Stomach smooth muscle (tissue), 2 donors: ENCODE measurements around the gene MVD.

Experiments used
- H3K27ac ChIP-seq: one replicate; pipeline ENCODE4 v1.7.0; 2013; ENCODE audit warnings: mild to moderate bottlenecking, low read length, inconsistent platforms
- H3K27me3 ChIP-seq, 2 donors: one replicate each; pipeline ENCODE4 v1.7.0; 2013; ENCODE audit warnings: low read length in 2 of 2; ENCODE audit not compliant: insufficient read depth in 2 of 2, control insufficient read depth in 1 of 2
- H3K36me3 ChIP-seq, 2 donors: one replicate each; pipeline ENCODE4 v1.7.0; 2013; ENCODE audit warnings: low read length in 2 of 2; ENCODE audit not compliant: control insufficient read depth in 2 of 2, insufficient read depth in 2 of 2
- H3K4me1 ChIP-seq: one replicate; pipeline ENCODE4 v1.7.0; 2013; ENCODE audit warnings: low read length; ENCODE audit not compliant: control insufficient read depth, insufficient read depth
- H3K4me3 ChIP-seq, 2 donors: one replicate each; pipeline ENCODE4 v1.7.0; 2013; ENCODE audit warnings: low read length in 2 of 2
- H3K9ac ChIP-seq, 2 donors: one replicate each; pipeline ENCODE4 v1.7.0; 2013; ENCODE audit warnings: low read length in 2 of 2, mild to moderate bottlenecking in 1 of 2
- H3K9me3 ChIP-seq, 2 donors: one replicate each; pipeline ENCODE4 v1.7.0; 2013; ENCODE audit warnings: low read length in 2 of 2; ENCODE audit not compliant: control insufficient read depth in 2 of 2
- donor health status: healthy.
- donor health status: Pancreatic carcinoma.

MVD gene, protein sequence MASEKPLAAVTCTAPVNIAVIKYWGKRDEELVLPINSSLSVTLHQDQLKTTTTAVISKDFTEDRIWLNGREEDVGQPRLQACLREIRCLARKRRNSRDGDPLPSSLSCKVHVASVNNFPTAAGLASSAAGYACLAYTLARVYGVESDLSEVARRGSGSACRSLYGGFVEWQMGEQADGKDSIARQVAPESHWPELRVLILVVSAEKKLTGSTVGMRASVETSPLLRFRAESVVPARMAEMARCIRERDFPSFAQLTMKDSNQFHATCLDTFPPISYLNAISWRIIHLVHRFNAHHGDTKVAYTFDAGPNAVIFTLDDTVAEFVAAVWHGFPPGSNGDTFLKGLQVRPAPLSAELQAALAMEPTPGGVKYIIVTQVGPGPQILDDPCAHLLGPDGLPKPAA

DNA sequence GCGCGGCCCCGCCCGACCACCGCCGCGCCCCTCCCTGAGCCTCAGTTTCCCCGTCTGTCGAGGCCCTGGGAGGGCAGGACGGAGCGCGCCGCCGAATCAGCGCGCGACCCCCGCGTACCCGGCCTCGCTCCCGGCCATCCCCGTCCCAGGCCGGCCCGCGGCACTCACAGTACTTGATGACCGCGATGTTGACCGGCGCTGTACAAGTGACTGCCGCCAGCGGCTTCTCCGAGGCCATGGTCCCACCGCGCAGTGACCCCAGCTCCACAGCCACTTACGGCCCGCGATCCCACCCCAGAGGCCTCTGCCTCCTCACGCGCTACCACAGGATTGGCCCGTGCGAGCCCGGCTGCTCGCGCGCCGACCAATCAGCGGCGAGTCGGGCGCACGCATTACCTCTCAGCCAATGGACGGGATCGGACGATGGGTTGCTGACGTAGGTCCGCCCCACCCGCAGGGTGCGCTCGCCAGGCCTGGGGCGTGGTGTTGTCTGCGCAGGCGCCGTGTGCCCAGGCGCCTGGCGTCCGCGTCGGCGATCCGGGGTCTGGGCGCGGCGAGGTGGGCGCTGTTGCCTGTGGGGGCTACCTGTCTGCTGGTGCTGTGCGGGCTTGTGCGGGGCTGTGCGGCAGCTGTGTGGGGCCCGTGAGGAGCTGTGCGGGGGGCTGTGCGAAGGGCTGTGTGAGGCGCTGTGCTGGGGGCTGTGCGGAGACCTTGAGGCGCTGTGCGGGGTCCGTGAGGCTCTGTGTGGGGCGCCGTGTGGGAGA, at the start of gene MVD:
MVD (minus strand) TSS at position 249 of the 764 bp plus-strand sequence; CDS start at position 238, 11 bp downstream.
- Histone ChIP-seq H3K9ac (peak within 1 kb of the TSS; percentile 81 to 86), H3K27me3 (no peaks in the 10 kb centered on the region), H3K4me3 (peak within 1 kb of the TSS; percentile 85 to 89), H3K4me1 (peaks cover 10% of the 10 kb centered on the region), H3K36me3 (peaks cover 0 to 2% of the 10 kb centered on the region in 2 donors), H3K27ac (peak within 1 kb of the TSS; percentile 46), H3K9me3 (no peaks in the 10 kb centered on the region)

DNA sequence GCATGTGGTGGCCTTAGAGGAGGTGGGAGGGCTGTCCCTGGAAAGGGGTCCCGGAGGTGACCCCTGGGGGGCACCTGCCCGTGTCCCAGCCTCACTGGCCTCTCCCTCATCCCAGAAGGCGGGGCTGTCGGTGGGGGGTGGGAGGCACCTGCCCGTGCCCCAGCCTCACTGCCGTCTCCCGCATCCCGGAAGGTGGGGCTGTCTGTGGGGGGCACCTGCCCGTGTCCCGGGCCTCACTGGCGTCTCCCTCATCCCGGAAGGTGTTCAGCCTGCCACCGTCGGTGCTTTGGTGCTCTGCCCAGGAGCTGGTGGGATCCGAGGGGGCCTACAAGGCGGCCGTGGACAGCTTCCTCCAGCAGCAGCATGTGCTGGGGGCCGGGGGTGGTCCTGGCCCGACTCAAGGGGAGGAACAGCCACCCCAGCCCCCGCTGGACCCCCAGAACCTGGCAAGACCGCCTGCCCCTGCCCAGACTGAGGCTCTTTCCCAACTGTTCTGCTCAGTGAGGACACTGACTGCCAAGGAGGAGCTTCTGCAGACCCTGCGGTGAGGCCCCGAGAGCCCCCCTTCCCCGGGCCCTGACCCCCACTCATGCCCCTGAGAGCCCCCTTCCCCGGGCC, 49.6 kb upstream of the MVD start:
- Histone ChIP-seq H3K9ac (no peak overlapping the region), H3K9me3 (no peaks in the 10 kb centered on the region), H3K27me3 (no peaks in the 10 kb centered on the region), H3K4me1 (peaks cover 2% of the 10 kb centered on the region), H3K27ac (no peak overlapping the region), H3K4me3 (no peak overlapping the region), H3K36me3 (peaks cover 26 to 34% of the 10 kb centered on the region in 2 donors)

DNA sequence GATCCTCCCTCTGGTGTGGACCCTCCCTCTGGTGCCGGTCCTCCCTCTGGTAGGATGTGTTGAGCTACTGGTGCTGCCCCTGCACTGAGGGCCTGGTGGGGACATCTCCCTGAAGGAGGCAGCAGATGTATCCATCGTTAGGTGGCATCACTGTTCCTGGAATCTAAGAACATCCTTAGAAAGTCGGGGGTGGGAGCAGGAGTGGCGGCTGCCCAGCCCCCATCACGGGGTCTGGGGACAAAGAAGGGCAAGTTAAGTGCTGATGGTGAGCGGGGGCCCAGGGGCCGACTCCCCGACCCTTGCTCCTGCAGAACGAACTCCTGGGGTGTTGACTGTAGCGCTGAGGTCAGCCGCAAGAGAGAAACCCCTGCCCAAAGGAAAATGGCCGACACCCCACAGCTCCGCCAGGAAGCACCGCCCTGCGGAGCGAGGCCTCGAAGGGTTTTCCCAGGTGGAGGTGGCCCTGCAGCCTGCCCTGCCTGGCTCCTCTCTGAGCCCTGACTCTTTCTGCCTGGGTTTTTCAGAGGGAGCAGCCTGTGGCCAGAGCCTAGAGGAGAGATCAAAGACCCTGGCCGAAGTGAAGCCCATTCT, 49.0 kb upstream of the MVD start:
- no peak overlapping the region for H3K27ac ChIP-seq

DNA sequence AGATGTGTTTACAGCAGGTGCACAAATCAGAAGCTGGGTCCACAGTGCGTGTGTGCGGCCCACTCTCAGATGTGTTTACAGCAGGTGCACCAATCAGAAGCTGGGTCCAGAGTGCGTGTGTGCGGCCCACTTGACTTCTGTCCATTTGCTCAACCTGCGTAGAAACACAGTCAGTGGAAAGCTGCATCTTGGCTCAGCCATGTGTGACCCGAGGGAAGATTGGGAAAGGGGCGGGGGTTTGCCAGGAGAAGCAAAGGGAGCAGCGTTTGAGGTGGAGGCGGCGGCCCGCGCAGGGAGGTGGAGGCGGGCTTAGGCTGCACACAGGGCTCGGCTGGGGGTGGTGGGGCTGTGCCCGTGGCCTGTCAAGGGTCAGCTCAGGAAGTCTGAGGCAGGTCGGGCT, 47.7 kb upstream of the MVD start:
- Histone ChIP-seq H3K9ac (no peak overlapping the region), H3K4me1 (peaks cover 12% of the 10 kb centered on the region), H3K9me3 (no peaks in the 10 kb centered on the region), H3K27me3 (no peaks in the 10 kb centered on the region), H3K27ac (no peak overlapping the region), H3K4me3 (no peak overlapping the region), H3K36me3 (peaks cover 9 to 18% of the 10 kb centered on the region in 2 donors)

More for the DNA sequence above, 49.0 kb upstream of the MVD start:
- Histone ChIP-seq H3K4me3 (no peak overlapping the region), H3K9me3 (no peaks in the 10 kb centered on the region), H3K27me3 (no peaks in the 10 kb centered on the region), H3K36me3 (peaks cover 20 to 29% of the 10 kb centered on the region in 2 donors), H3K9ac (no peak overlapping the region), H3K4me1 (peaks cover 8% of the 10 kb centered on the region)

DNA sequence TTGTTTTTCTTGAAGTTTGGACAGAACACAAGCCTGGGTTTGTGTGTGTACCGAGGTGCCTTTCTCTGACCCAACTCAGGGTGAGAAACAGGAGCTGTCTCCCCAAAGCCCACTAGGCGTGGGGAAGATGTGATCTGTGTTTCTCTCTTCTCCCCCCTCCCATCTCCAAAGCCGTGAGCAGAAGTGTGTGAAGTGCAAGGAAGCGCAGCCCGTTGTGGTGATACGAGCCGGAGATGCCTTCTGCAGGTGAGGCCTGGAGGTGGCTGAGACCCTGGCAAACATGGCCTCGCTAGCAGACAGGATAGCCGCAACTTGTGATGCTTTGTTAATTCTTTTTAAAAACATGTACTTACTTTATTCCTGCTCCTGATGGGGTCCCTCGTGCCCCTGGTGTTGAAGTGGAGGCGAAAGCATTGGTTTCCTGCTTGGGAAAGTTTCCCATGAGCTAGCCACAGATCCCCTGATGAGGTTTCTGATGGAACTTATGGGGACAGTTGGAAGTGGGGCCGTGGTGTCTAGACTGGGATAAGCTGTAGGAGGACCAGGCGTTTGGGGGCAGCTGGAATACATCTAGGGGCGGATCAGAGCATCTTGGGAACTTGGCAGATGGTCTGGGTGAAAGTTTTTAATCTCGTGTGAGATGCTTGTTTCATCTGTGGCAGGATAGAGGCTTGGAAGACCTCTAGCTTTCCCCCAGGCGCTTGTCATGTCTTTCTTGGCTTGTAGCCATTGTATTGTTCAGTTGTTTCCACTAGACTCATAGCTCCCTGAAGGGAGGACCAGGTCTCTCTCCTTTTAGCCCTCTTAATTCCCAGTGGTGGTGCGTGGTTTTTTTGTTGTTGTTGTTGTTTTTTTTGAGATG, 44.3 kb upstream of the MVD start:
- Histone ChIP-seq H3K27ac (peak overlapping the region; percentile 70), H3K27me3 (no peaks in the 10 kb centered on the region), H3K4me3 (peak overlapping the region; percentile 97), H3K9ac (peak overlapping the region; percentile 84 to 95), H3K4me1 (peaks cover 26% of the 10 kb centered on the region), H3K36me3 (peaks cover 0 to 4% of the 10 kb centered on the region in 2 donors), H3K9me3 (no peaks in the 10 kb centered on the region)

DNA sequence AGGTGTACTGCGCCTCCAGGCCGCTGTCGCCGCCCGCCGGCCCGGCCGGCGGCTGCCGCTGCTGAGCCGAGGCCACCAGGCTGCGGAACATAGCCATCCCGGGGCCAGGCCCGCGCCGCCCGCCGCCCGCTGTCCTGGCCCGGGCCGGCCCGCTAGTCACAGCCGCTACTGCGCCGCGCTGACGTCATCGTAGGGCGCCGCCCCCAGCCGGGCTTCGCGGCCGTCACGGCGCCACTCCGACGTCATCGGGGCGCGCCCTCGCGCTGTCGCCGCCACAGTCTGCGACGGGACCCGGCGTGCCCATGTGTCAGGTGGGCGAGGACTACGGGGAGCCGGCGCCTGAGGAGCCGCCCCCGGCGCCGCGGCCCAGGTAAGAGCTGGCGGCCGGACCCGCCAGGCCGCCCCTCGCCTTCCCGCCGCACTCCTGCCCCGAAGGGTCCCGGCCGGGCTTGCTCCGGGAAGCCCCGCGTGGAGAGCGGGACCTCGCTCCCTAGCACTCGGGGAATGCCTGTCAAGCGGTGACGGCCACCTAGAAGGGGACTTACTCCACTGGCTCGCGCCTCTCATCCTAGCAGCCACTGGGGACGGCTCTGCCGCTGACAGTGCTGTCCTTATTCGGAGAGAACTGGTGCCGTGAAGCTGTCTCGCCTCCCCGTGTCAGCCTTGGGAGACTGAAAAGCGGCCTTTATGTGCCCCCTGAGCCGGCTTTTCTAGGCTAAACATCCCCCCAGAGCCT, 43.5 kb upstream of the MVD start, which contains the start of the genes CTU2 and RNF166:
CTU2 (plus strand) TSS at position 275 of the 736 bp plus-strand sequence; CDS start at position 303, 28 bp downstream.
RNF166 (minus strand) TSS at position 180 of the 736 bp plus-strand sequence; CDS start at position 97, 83 bp downstream.
- peak within 1 kb of the TSS; percentile 97 for H3K4me3 ChIP-seq
- no peaks in the 10 kb centered on the region for H3K27me3 ChIP-seq
- H3K36me3 ChIP-seq: peaks cover 0 to 4% of the 10 kb centered on the region in 2 donors
- no peaks in the 10 kb centered on the region for H3K9me3 ChIP-seq
- peak within 1 kb of the TSS; percentile 86 to 95 for H3K9ac ChIP-seq
- H3K27ac ChIP-seq: peak within 1 kb of the TSS; percentile 70
- H3K4me1 ChIP-seq: peaks cover 27% of the 10 kb centered on the region

DNA sequence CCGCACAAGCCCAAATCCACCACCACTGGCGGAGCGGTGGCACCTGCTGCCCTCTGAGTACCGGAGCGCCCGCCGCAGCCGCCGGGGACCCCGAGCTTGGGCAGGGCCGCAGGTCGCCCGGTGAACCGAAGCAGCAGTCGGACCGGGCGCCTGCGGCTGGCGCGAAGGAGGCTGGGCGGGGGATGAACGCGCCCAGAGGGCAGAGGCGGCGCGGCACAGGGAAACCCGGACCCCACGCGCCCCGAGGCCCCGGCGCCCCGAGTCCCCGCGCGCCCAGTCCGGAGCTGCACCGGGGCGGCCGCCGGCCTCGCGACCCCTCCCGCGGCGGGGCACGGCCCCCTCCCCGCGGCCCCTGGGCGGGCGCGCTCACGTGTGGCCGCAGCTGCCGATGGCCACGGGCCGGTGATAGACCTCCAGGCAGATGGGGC, 42.9 kb upstream of the MVD start:
- Histone ChIP-seq H3K27me3 (no peaks in the 10 kb centered on the region), H3K4me3 (peak overlapping the region; percentile 66 to 97), H3K9ac (peak overlapping the region; percentile 86 to 95), H3K27ac (peak overlapping the region; percentile 49), H3K36me3 (peaks cover 0 to 4% of the 10 kb centered on the region in 2 donors), H3K9me3 (no peaks in the 10 kb centered on the region), H3K4me1 (peaks cover 30% of the 10 kb centered on the region)

DNA sequence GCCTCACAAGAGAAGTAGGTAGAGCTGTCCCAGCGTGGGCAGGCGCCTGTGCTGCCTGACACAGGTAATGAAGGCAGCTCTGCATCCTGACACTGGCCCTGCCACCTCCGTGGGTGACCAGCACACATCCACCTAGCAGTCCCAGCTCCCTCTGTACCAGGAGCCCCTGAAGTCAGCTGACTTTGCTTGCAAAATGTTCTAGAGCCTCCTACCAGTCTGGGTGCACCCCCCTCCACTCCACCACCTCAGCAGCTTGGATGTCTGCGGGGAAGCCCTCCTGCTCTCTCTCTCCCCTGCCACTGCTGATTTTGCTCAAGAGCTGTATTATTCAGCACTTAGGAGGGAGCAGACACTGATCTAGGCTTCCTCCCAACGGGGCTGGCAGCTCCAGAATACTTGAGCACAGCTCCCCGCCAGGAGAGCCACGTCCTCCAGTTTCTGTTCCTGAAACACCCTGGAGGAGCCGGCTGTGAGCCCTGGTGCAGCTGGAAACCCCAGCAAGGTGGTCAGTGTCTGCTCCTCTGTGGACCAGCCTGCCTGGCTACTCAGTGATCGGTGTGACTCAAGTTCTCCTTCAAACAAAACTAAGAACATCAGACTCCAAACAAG, 42.3 kb upstream of the MVD start:
- H3K4me1 ChIP-seq: peaks cover 32% of the 10 kb centered on the region
- peaks cover 0 to 4% of the 10 kb centered on the region in 2 donors for H3K36me3 ChIP-seq
- H3K27ac ChIP-seq: peak overlapping the region; percentile 49
- H3K4me3 ChIP-seq: peak overlapping the region; percentile 66 to 97
- H3K9ac ChIP-seq: peak overlapping the region; percentile 78 to 86
- no peaks in the 10 kb centered on the region for H3K27me3 ChIP-seq
- no peaks in the 10 kb centered on the region for H3K9me3 ChIP-seq
